Measurements from ENCODE around the gene LTBP1. TPM values are rescaled to one million over a fixed set of nuclear protein-coding genes. Genes with fewer than 3 reads are reported as not detected.

The LTBP1 gene
- total RNA-seq, 1 donor from 2014 or later: 43.9 TPM

DNA sequence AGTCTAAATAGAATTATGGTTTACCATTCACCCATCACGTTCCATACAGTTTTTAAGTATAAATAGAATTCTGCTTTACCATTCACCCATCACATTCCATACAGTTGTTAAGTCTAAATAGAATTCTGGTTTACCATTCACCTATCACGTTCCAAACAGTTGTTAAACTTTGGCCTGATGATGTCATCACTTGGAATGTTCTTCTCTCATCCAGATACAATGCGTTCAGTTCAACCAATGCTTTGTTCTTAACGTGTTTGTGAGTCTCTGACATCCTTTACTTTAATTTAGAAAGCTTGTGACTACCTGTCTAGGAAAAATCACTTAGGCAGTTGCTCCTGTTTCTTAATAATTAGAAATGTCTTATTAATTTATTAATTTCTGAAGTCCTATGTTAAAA lies 293.4 kb downstream of the LTBP1 start:
- peak; percentile 87 for DNase-seq (ENCODE audit: low read depth)
- TF ChIP-seq, protein P1, sequence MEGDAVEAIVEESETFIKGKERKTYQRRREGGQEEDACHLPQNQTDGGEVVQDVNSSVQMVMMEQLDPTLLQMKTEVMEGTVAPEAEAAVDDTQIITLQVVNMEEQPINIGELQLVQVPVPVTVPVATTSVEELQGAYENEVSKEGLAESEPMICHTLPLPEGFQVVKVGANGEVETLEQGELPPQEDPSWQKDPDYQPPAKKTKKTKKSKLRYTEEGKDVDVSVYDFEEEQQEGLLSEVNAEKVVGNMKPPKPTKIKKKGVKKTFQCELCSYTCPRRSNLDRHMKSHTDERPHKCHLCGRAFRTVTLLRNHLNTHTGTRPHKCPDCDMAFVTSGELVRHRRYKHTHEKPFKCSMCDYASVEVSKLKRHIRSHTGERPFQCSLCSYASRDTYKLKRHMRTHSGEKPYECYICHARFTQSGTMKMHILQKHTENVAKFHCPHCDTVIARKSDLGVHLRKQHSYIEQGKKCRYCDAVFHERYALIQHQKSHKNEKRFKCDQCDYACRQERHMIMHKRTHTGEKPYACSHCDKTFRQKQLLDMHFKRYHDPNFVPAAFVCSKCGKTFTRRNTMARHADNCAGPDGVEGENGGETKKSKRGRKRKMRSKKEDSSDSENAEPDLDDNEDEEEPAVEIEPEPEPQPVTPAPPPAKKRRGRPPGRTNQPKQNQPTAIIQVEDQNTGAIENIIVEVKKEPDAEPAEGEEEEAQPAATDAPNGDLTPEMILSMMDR (conservative IDR thresholded peaks at IDR 0.05; ENCODE audit: low read depth, low read length): no peak
- no peak overlapping the region for H3K4me3 ChIP-seq (ENCODE audit: low read depth, low read length)

DNA sequence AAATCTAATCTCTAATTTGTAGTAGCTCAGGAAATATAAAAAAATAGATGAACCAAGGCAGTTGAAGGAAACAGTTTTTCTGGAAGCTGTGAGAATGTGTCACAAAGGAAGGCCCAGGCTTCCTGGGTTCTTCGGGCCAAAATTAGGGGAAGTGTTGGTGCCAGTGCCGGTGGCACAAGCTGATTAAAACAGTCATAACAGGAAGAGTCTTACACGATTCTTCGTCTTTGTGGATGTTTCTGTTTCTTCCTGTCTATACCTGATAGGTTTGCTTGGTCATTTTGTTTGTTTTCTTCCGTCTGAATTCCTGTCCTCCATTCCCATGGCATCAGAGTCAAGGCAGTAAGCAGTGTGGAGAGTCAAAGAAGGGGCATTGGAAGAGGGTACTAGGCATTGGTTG lies 294.3 kb downstream of the LTBP1 start:
- DNase-seq (ENCODE audit: low read depth): no peak
- H3K4me3 ChIP-seq (ENCODE audit: low read depth, low read length): no peak overlapping the region
- TF ChIP-seq, protein P1 (conservative IDR thresholded peaks at IDR 0.05; ENCODE audit: low read depth, low read length): no peak

DNA sequence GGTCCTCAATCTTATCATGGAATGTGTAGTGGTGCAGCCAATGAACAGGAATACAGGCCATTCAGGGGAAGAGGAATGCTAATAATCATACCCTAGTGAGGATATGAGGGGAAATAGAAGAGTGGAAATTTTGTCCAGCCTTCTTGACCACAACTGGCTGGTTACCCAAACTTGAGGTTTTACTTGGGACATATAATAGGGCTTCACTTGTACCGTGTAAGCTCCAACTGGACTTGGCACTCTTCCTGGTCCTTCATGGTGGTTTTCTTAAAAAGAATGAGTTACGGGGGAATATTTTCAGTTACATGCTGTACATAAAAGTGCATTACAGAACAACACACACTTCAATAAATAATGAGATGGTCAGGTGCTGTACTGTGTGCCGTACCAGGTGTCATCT lies 294.8 kb downstream of the LTBP1 start:
- TF ChIP-seq, protein P1 (conservative IDR thresholded peaks at IDR 0.05; ENCODE audit: low read depth, low read length): no peak
- no peak for DNase-seq (ENCODE audit: low read depth)
- H3K4me3 ChIP-seq (ENCODE audit: low read depth, low read length): no peak overlapping the region

DNA sequence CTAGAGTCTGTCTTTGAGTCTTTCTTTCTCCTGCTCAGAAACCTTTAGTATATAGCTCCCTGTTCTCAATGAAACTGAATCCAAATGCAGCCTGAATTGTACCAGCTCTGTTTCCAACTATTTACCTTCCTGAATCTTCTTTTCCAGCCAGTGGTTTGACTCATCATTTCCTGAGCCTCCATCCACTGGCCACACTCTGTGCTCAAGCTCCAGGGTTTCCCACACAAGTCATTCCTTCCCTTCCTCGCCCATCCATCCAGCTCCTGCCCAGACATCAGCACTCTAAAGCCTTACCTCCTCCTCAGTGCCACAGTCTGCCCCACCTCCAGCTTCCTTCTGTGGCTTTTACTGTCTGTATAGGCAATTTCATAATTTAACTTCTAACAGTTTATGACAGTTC lies 296.1 kb downstream of the LTBP1 start:
- DNase-seq (ENCODE audit: low read depth): no peak
- TF ChIP-seq, protein P1 (conservative IDR thresholded peaks at IDR 0.05; ENCODE audit: low read depth, low read length): no peak

DNA sequence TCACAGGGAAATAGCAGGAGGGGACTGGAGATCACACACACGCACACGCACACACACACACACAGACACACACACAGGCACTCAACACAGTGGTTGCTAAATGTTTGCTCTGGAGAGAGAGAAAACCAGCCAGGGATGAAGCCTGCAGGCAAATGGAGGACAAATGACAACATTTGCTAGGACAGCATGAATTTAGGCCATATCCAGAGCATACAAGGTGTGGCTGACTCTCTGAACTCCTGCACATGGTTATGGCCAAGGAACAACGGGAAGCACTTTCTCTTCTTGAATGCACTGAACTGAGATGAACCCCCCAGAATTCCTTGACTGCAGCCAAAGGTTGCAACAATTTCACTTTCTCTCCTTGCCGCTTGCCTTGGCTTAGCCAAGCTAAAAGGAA lies 299.7 kb downstream of the LTBP1 start:
- DNase-seq (ENCODE audit: low read depth): no peak
- H3K4me3 ChIP-seq (ENCODE audit: low read depth, low read length): no peak overlapping the region
- TF ChIP-seq, protein P1 (conservative IDR thresholded peaks at IDR 0.05; ENCODE audit: low read depth, low read length): no peak

More for the DNA sequence above, 296.1 kb downstream of the LTBP1 start:
- no peak overlapping the region for H3K4me3 ChIP-seq (ENCODE audit: low read depth, low read length)

DNA sequence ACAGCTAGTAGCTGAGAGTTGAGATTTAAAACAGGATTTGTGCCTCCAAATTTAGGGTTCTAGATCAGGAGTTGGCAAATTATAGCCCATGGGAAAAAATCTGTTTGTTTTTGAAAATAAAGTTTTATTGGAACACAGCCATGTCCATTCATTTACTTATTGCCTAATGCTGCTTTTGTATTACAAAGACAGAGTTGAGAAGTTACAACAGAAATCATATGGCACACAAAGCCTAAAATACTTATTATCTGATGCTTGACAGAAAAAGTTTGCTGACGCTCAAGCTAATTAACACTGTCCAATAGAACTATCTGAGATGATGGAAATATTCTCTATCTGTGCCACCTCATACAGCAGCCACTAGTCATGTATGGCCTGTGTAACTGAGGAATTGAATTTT lies 300.6 kb downstream of the LTBP1 start:
- no peak overlapping the region for H3K4me3 ChIP-seq (ENCODE audit: low read depth, low read length)
- DNase-seq (ENCODE audit: low read depth): no peak
- TF ChIP-seq, protein P1 (conservative IDR thresholded peaks at IDR 0.05; ENCODE audit: low read depth, low read length): no peak

DNA sequence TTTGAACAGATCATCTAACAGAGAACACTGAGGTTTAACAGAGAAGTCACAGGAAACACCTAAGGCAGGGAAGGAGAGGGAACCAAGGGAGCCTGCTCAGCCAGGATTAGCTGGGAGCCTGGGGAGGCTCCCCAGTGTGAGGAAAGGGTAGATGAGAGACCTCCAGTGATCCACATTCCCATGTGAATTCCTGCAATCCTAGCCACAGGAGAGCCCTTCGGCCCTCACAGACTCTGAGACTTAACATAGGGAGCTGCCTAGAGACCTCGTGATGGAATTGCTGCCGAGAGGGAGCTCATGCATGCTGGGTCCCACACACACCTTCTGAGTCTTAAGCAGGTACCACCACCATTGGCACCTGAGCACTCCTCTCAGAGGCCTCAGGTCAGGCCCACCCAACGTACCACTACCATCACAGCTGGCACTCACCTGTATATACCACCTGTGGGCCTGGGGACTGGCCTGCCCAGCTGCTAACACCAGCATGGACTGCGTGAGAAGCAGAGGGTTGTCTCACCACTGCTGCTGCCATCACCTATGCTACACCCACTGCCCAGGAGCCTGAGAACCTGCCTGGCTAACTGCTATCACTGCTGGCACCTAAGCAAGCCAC lies 303.8 kb downstream of the LTBP1 start:
- TF ChIP-seq, protein P1 (conservative IDR thresholded peaks at IDR 0.05; ENCODE audit: low read depth, low read length): no peak
- H3K4me3 ChIP-seq (ENCODE audit: low read depth, low read length): no peak overlapping the region
- no peak for DNase-seq (ENCODE audit: low read depth)
